Stimulated activated naive CD8-positive, alpha-beta T cell treated with anti-CD3 and anti-CD28 coated beads, Interleukin-15, amount 100 ng/mL, for 72 hours (primary cell): ENCODE results near the gene EXD3.
A peak's percentile ranks its signal among the peaks of the same experiment; 100 is the strongest.
"Not testable (repeated sequence)": the region's sequence is repeated elsewhere in the genome, so short reads cannot be mapped to it uniquely, and the experiment has no call there.

Experiments used
- ATAC-seq: fragments of 150-1000 bp; cut with Tn5 transposase; 2 replicates; pipeline ENCODE4 v1.10.0; 2021; ENCODE audit warnings: mild to moderate bottlenecking, moderate library complexity
- DNase-seq, 2 donors: peaks; one replicate each; pipeline ENCODE4 v3.0.0; 2021 to 2022
- H3K27ac Mint-ChIP-seq, 2 donors: one replicate each; pipeline ENCODE4 v1.8.0; 2022; ENCODE audit warnings: mild to moderate bottlenecking in 2 of 2, mixed read lengths in 2 of 2, moderate library complexity in 2 of 2
- H3K27me3 Mint-ChIP-seq: one replicate; pipeline ENCODE4 v1.8.0; 2022; ENCODE audit warnings: mixed read lengths
- H3K4me1 Mint-ChIP-seq: one replicate; pipeline ENCODE4 v1.8.0; 2022; ENCODE audit warnings: mild to moderate bottlenecking, mixed read lengths
- H3K4me3 Mint-ChIP-seq, 2 donors: one replicate each; pipeline ENCODE4 v1.8.0; 2022; ENCODE audit warnings: mild to moderate bottlenecking in 2 of 2, mixed read lengths in 2 of 2, moderate library complexity in 1 of 2
- H3K9me3 Mint-ChIP-seq, 2 donors: one replicate each; pipeline ENCODE4 v1.8.0; 2022; ENCODE audit warnings: mixed read lengths in 2 of 2

The EXD3 gene

DNA sequence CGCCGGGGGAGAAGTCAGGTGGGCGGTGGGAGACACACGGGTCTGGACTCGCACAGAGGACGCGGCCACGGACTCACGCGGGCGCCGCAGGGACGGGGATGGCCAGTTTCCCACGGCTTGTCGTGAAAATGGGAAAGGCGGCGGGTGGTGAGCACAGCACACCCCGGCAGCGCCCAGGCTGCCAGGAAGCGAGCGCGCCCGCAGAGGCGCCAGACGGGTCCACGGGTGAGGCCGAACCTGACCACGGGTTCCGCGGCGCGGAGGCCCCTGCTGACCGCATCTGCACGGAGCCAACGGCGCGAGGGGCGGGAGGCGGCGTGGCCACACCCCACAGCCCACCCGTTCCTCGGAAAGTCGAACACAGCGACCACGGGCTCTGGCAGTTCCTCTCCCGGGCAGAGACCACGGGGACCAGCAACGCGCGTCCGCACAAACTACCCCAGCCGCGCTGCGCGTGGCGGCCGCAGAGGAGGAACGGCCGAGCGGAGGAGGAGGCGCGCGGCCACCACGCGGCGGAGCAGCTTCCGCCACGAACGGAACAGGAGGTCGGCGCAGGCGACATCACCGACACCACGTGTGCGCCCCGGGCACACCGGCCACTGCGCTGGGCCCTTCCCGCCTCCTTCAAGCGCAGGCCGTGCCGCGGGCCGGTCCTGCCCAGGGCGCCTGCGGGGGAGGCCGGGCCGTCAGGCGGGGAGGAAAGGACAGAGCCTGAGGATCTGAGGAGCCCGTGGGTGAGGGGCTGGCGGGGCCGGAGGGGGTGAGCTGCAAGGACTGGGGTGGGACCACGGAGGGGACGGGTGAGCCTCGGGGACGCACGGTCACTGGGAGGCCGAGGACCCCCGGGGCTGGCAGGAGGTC is 5.6 kb downstream of the EXD3 start:
- Mint-ChIP-seq H3K9me3 (no peaks in the 10 kb centered on the region), H3K27me3 (no peaks in the 10 kb centered on the region), H3K27ac (peak overlapping the region; percentile 65 to 93), H3K4me3 (peak overlapping the region; percentile 69 to 78), H3K4me1 (peaks cover 10% of the 10 kb centered on the region)
- DNase-seq (no peak), ATAC-seq (peak; percentile 70)

DNA sequence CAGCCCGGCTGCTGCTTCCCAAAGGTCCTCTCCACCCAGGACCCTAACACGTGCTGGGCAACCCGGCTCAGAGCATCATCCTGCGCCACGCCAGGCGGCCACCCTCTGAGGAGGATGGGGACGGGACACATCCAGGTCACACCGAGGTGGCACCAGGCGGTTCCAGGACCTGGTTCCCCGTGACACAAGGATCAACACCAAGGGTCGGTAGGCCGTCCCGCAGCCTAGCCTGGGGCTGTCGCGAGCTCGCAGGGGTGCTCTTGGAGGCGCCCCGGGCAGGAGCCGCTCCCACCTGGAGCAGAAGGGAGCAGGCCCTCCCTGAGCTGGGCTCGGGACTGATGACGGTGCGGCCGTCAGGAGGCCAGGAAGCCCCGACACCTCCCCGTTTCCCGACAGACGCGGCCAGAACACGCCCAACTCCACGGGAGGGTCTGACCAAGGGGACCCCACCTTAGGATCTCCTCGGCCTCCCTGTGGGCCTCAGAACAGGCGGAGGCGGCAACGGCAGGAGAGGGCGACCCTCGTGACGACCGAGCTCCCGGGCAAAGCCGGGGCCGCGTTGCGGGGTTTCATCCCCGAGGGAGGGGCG is 6.3 kb downstream of the EXD3 start:
- H3K27me3 Mint-ChIP-seq: no peaks in the 10 kb centered on the region
- peak; percentile 19 for ATAC-seq
- peak overlapping the region in 1 of 2 donors; percentile 78 for H3K4me3 Mint-ChIP-seq
- H3K4me1 Mint-ChIP-seq: peaks cover 13% of the 10 kb centered on the region
- no peak for DNase-seq
- no peak overlapping the region for H3K27ac Mint-ChIP-seq
- no peaks in the 10 kb centered on the region for H3K9me3 Mint-ChIP-seq

DNA sequence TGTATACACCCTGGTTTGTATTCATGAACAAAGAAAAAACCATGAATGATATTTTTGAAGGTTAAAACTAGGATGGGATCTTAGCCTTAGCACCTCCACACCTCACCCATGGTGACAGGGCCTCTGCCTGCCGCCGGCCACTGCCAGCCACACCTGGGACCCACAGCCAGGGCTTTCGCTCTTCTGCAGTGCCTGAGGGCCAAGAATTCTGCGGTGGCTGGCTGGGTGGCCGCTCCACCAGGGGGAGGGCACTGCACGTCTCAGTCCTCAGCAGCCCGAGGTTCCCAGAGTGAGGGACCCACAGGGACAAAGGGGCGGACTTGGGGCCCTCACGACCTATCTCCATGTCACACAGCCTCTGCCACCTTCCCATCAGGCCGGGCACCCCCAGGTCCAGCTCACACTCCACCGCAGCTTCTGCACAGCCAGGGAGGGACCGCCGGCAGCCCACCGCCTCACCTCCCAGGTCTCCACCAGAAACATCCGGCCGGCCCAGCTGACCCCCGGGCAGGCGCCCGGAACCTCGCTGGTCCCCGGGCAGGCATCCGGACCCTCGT is 6.9 kb downstream of the EXD3 start:
- H3K4me3 Mint-ChIP-seq: peak overlapping the region in 1 of 2 donors; percentile 3
- no peak for DNase-seq
- no peak for ATAC-seq
- no peaks in the 10 kb centered on the region for H3K9me3 Mint-ChIP-seq
- peaks cover 19% of the 10 kb centered on the region for H3K4me1 Mint-ChIP-seq
- H3K27ac Mint-ChIP-seq: no peak overlapping the region
- H3K27me3 Mint-ChIP-seq: no peaks in the 10 kb centered on the region

DNA sequence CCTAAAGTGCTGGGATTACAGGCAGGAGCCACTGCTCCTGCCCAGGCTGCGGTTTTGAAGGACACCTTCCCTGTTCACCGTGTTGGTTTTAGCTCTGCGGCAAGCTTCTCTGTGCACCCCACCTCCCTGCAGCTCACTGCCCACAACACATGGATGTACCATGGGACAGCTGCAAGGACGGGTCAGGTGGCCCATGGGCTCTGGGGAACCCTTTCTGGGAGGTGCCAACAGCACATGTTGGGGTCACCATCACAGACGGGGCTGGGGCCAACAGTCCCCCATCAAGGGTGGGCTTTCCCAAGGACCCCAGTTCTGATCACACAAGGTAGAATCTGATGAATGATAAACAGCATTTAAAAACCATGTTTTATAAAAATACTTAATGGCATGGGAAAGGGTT is 7.5 kb downstream of the EXD3 start:
- no peak overlapping the region for H3K4me3 Mint-ChIP-seq
- ATAC-seq (no peak), DNase-seq (no peak)
- H3K27ac Mint-ChIP-seq: no peak overlapping the region
- no peaks in the 10 kb centered on the region for H3K9me3 Mint-ChIP-seq
- peaks cover 25% of the 10 kb centered on the region for H3K4me1 Mint-ChIP-seq
- H3K27me3 Mint-ChIP-seq: no peaks in the 10 kb centered on the region

DNA sequence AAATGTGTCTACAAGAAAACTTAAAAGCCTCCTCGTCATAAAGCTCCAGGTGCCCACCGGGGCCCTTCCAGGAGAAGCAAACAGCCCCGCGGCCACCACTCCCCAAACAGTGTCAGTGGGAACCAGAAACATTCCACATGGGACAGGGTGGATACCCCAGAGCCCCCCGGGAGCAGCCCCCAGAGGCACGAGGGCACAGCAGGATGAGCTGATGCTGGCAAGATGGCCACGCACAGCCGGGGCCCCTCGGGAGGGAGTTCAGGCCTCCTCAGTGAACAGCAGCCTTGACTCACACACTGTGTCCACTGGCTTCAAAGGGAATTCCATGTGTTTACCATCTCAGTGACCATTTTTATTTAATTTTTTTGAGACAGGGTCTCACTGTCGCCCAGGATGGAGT is 10.5 kb downstream of the EXD3 start:
- Mint-ChIP-seq H3K4me1 (peaks cover 37% of the 10 kb centered on the region), H3K4me3 (no peak overlapping the region), H3K27ac (no peak overlapping the region), H3K27me3 (peaks cover 6% of the 10 kb centered on the region), H3K9me3 (no peaks in the 10 kb centered on the region)
- ATAC-seq (no peak), DNase-seq (no peak)

DNA sequence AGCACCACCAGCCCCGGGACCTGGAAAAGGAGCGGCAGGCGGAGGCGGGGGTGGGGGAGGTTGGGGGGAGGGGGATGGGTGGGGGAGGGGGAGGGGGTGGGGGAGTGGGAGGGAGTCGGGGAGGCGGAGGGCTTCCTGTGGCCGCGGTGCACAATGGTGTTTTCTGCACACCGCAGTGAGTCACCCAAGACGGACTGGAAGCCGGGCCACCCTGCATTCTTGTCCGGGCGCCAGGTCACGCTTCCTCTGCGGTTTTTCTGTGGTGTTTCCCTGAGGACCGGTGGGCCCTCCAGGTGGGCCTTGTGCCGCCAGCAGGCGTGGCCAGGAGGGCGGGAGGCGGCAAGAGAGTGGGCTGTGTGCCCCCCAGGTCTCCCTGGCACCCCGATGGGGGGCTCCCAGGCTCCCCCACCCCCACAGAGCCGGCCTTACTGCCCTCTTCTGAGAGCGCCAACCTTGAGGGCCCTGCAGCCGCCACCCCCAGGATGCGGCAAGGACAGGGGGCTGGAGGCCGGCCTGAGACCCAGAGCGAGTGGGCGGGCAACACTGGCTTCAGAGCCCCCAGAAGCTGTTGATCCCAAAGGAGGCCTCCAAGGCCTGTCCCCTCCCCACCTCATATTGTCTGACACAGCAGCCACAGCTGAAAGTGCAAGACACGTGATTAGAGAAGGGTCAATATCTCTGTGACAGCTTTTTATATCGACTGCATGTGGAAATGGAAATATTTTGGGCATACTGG is 11.1 kb downstream of the EXD3 start:
- peak; percentile 64 for ATAC-seq
- peaks cover 41% of the 10 kb centered on the region for H3K4me1 Mint-ChIP-seq
- peaks cover 7% of the 10 kb centered on the region for H3K27me3 Mint-ChIP-seq
- H3K27ac Mint-ChIP-seq: peak overlapping the region in 1 of 2 donors; percentile 63
- H3K4me3 Mint-ChIP-seq: peak overlapping the region; percentile 42 to 70
- peak; percentile 45 to 72 for DNase-seq
- no peaks in the 10 kb centered on the region for H3K9me3 Mint-ChIP-seq

DNA sequence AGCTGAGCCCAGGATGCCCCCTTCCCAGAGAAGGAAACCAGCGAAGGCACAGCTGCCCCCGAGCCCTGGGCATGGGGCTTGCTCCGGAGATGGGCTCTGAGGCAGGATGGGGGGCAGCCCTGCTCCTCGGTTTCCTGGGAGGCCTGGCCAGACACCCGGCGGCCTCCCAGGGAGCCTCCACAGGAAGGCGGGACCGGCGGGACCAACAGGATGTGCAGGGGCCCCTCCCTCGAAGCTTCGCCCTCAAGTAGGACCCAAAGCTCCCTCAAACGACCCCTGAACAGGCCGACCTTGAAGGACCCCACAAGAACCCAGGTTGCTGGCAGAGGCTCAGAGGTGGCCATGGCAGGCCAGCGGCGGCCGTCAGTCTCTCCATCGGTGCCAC is 11.7 kb downstream of the EXD3 start:
- ATAC-seq (peak; percentile 2), DNase-seq (no peak)
- Mint-ChIP-seq H3K4me3 (peak overlapping the region; percentile 42 to 70), H3K9me3 (no peaks in the 10 kb centered on the region), H3K27ac (no peak overlapping the region), H3K4me1 (peaks cover 41% of the 10 kb centered on the region), H3K27me3 (peaks cover 7% of the 10 kb centered on the region)

DNA sequence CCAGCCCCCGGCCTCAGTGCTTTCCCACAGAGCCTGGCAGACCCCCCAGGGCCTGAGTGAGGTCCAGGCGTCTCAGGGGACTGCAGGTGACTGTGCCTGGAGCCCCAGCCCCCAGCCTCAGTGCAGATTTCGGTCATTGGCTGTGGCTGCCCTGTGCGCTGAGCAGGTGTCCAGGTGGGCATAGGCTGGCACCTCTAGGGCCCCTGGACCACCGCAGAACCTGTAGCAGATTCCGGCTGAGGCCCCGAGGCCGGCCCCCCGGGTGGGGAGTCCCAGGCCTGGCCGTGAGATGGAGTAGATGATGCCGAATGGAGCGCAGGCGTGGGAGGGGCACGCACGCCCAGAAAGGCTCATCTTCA is 12.1 kb downstream of the EXD3 start:
- peak overlapping the region; percentile 42 to 70 for H3K4me3 Mint-ChIP-seq
- peaks cover 7% of the 10 kb centered on the region for H3K27me3 Mint-ChIP-seq
- no peaks in the 10 kb centered on the region for H3K9me3 Mint-ChIP-seq
- peaks cover 45% of the 10 kb centered on the region for H3K4me1 Mint-ChIP-seq
- H3K27ac Mint-ChIP-seq: no peak overlapping the region
- DNase-seq (no peak), ATAC-seq (no peak)

DNA sequence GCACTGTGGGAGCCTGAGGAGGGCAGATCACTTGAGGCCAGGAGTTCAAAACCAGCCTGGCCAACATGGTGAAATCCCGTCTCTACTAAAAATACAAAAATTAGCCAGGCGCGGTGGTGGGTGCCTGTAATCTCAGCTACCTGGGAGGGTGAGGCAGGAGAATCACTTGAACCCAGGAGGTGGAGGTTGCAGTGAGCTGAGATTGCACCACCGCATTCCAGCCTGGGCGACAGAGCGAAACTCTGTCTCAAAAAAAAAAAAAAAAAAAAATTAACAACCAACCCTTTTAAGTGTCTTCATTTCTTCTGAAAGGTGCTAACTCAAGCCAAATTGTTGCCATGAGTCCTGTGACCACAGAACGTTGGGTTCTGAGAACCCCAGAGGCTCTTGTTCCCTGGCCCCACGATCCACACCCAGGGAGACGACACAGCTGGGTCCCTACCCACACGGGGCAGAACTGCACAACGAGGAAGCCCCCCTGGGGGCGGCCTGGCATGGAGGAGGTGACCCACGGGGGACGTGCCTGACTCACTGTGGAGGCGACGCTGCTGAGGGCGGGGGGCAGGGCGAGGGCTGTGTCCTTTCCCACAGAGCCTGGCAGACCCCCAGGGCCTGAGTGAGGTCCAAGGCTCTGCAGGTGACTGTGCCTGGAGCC is 12.6 kb downstream of the EXD3 start:
- DNase-seq, H3K27ac Mint-ChIP-seq, H3K27me3 Mint-ChIP-seq, ATAC-seq, H3K9me3 Mint-ChIP-seq: not testable (repeated sequence)
- peaks cover 50% of the 10 kb centered on the region for H3K4me1 Mint-ChIP-seq
- H3K4me3 Mint-ChIP-seq: peak overlapping the region in 1 of 2 donors; percentile 70

DNA sequence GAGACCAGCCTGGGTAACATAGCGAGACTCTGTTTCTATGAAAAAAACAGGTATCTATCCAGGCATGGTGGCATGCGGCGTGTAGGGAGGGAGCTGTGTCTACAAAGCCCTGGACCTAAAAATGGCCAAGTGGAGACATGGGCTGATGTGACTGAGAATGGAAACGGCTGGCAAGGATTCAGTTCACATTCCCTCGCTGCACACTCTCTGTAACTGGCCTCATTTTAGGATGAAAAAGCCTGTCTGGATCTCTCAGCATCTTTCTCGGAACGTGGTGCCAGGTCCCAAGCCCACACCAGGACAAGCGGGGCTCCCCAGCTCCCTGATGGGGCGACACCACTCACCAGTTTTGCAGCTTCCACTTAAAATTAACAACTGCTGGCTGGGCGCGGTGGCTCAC is 13.4 kb downstream of the EXD3 start:
- Mint-ChIP-seq H3K9me3 (no peaks in the 10 kb centered on the region), H3K27ac (no peak overlapping the region), H3K4me1 (peaks cover 50% of the 10 kb centered on the region), H3K27me3 (peaks cover 7% of the 10 kb centered on the region), H3K4me3 (no peak overlapping the region)
- no peak for ATAC-seq
- DNase-seq: no peak

DNA sequence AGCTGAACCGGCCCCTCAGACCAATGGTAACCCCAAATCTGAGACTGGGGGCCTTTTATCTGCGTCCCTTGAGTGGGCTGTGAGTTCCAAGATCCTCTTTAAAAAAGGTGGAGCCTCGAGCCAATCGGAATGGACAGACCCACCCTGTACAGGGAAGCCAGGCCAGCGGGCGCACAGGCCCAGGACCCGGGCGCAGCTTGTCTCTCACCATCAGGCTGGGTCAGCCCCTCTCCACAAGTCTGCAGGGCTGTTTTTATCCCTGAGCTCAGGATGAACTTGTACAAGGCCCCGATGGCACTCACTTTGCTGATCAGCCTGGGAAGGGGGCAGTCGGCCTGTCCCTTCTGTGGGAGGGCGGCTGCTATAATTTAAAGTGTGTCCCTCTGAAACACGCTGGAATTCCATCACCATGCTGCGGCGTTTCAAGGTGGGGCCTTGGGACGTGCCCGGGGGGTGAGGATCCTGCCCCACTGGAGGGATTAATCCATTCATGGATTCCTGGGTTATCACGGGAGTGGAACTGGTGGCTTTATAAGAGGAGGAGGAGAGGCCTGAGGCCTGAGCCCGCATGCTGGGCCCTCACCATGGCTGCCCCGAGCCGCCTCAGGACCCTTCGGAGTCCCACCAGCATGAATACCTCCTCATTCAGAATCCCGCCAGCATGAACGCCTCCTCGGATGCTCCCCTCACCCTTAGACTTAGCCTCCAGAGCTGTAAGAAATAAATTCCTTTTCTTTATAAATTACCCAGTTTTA is 14.1 kb downstream of the EXD3 start:
- peaks cover 7% of the 10 kb centered on the region for H3K27me3 Mint-ChIP-seq
- no peak for ATAC-seq
- DNase-seq: no peak
- H3K27ac Mint-ChIP-seq: no peak overlapping the region
- H3K4me3 Mint-ChIP-seq: no peak overlapping the region
- H3K9me3 Mint-ChIP-seq: no peaks in the 10 kb centered on the region
- H3K4me1 Mint-ChIP-seq: peaks cover 50% of the 10 kb centered on the region

DNA sequence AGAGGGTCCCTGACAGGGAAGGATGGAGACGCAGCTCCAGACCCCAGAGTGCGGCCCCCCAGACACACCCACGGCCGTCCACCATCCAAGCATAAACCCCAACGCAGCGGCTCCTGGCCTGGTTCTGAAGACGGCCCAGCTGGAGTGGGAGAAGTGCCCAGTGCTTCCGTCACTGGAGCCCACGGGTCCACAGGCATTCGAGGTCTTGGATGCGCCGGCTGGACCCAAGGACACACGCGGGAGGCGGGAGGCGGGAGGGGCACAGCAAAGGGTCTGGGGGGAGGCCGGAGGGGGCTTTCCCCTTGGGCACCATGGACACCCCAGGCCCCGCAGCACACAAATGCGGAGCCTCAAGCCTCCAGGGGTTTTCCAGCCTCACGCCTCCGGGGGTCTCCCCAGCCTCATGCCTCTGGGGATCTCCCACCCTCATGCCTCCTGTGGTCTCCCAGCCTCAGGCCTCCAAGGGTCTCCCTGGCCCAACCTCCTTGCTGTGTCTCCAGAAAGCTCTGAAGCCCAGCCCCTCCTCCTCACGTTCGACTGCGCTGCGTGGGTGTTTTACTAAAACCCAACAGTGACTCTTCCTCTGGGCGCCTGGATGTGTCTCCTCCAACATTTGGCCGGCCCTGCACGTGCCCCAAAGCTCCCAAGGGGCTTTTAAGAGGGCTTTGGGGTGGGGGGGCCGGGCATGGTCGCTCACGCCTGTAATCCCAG is 15.2 kb downstream of the EXD3 start:
- DNase-seq (no peak), ATAC-seq (no peak)
- no peak overlapping the region for H3K27ac Mint-ChIP-seq
- H3K4me1 Mint-ChIP-seq: peaks cover 48% of the 10 kb centered on the region
- H3K27me3 Mint-ChIP-seq: peaks cover 7% of the 10 kb centered on the region
- H3K9me3 Mint-ChIP-seq: no peaks in the 10 kb centered on the region
- peak overlapping the region in 1 of 2 donors; percentile 50 for H3K4me3 Mint-ChIP-seq

DNA sequence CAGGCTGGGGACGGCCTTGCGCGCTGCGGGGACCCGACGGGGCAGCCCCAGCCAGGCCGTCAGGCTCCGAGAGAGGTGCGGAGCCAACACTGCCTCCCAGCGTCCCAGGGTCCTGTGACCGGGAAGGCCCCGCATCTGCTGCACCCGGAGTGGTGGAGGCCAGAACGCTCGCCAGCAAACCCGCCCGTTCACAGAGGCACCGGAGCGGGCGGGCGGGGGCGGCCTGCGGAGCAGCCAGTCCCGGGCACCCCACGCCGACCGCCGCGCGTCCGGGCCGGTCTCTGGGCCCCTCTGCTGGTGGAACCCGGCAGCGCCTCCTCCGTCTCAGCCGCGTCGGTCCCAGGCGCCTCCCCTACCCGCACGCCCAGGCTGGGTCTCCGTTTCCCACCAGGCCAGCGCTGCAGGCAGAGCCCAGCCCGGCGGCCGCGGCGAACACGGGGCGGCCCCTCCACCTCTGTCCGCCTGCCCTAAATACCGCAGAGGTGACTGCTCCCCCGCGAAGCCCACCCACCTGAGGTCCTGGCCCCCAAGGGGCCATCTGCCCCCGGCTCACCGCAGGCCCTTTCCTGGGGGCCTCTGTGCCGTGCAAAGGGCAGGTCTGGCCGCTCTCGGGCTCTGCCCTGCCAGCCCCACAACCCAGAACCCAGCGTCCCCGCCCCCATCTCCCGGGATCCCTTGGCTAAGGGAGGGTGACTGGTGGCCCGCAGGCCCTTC is 15.9 kb downstream of the EXD3 start:
- no peaks in the 10 kb centered on the region for H3K9me3 Mint-ChIP-seq
- H3K4me3 Mint-ChIP-seq: peak overlapping the region; percentile 42 to 50
- H3K4me1 Mint-ChIP-seq: peaks cover 46% of the 10 kb centered on the region
- H3K27ac Mint-ChIP-seq: no peak overlapping the region
- DNase-seq (peak; percentile 71 to 74), ATAC-seq (peak; percentile 91)
- peaks cover 7% of the 10 kb centered on the region for H3K27me3 Mint-ChIP-seq
